Activated CD4-positive, alpha-beta T cell treated with anti-CD3 and anti-CD28 coated beads, Interleukin-2, amount 50 U/mL, for 4 hours (primary cell): ENCODE results near the gene PTPN21.

Experiments
- DNase-seq, 2 experiments: peaks; one replicate each; pipeline ENCODE4 v3.0.0-alpha.2; 2020

The PTPN21 gene

GRCh38 chr14:88503754-88504406 is 50.9 kb downstream of the PTPN21 start:
- DNase-seq: no peak

GRCh38 chr14:88502740-88503139 is 52.1 kb downstream of the PTPN21 start:
- no peak for DNase-seq

GRCh38 chr14:88500611-88501010 is 54.2 kb downstream of the PTPN21 start:
- no peak for DNase-seq

- no peak for DNase-seq
These were observed 55.6 kb downstream of the PTPN21 start for GRCh38 chr14:88499225-88499624.

- no peak for DNase-seq
These were observed 58.4 kb downstream of the PTPN21 start for GRCh38 chr14:88496414-88496813.

GRCh38 chr14:88493392-88494185 is 61.2 kb downstream of the PTPN21 start:
- DNase-seq: no peak

GRCh38 chr14:88492272-88493089 is 62.3 kb downstream of the PTPN21 start:
- DNase-seq: peak; percentile 31 to 43

- DNase-seq: no peak
These were observed 64.6 kb downstream of the PTPN21 start for GRCh38 chr14:88490168-88490567.

GRCh38 chr14:88488897-88489296 is 65.9 kb downstream of the PTPN21 start:
- DNase-seq: no peak

- no peak for DNase-seq
These were observed 66.7 kb downstream of the PTPN21 start for GRCh38 chr14:88488081-88488480.

- DNase-seq: no peak
These were observed 72.3 kb downstream of the PTPN21 start for GRCh38 chr14:88482524-88482923.

- DNase-seq: no peak
These were observed 73.0 kb downstream of the PTPN21 start for GRCh38 chr14:88481794-88482193.

- DNase-seq: no peak
These were observed 73.7 kb downstream of the PTPN21 start for GRCh38 chr14:88481059-88481458.

- no peak for DNase-seq
These were observed 75.2 kb downstream of the PTPN21 start for GRCh38 chr14:88479574-88479987.

- DNase-seq: no peak
These were observed 75.9 kb downstream of the PTPN21 start for GRCh38 chr14:88478931-88479330.

- DNase-seq: no peak
These were observed 77.1 kb downstream of the PTPN21 start for GRCh38 chr14:88477513-88478250.

- DNase-seq: no peak
These were observed 78.0 kb downstream of the PTPN21 start for GRCh38 chr14:88476825-88477224.

- DNase-seq: no peak
These were observed 78.5 kb downstream of the PTPN21 start for GRCh38 chr14:88476214-88476774.

- DNase-seq: no peak
These were observed 81.0 kb downstream of the PTPN21 start for GRCh38 chr14:88473791-88474190.

GRCh38 chr14:88470542-88471440 is 84.0 kb downstream of the PTPN21 start:
- DNase-seq: no peak

GRCh38 chr14:88468406-88468805 is 86.4 kb downstream of the PTPN21 start:
- no peak for DNase-seq
